ENCODE data around the gene ACAD10.
"Not testable (repeated sequence)": the region's sequence is repeated elsewhere in the genome, so short reads cannot be mapped to it uniquely, and the experiment has no call there.

The ACAD10 gene

GRCh38 chr12:111706145-111706544 is 20.3 kb downstream of the ACAD10 start:
- H3K4me3 ChIP-seq (ENCODE audit: low read depth in 1 of 2, low read length in 1 of 2), result no peak overlapping the region
- TF ChIP-seq CTCF (IDR thresholded peaks at IDR 0.05), result no peak
- peaks cover 86% of the 10 kb centered on the region for H3K36me3 ChIP-seq
- H3K9me3 ChIP-seq, result no peaks in the 10 kb centered on the region
- H3K27ac ChIP-seq, result no peak overlapping the region
- H3K27me3 ChIP-seq, result no peaks in the 10 kb centered on the region
- no peaks in the 10 kb centered on the region for H3K4me1 ChIP-seq (ENCODE audit: control insufficient read depth in 1 of 2, insufficient read depth in 1 of 2, low read depth in 1 of 2, low read length in 1 of 2)

GRCh38 chr12:111715279-111715678 is 29.4 kb downstream of the ACAD10 start:
- H3K27me3 ChIP-seq, result no peaks in the 10 kb centered on the region
- no peaks in the 10 kb centered on the region for H3K9me3 ChIP-seq
- no peaks in the 10 kb centered on the region for H3K4me1 ChIP-seq (ENCODE audit: control insufficient read depth in 1 of 2, insufficient read depth in 1 of 2, low read depth in 1 of 2, low read length in 1 of 2)
- H3K27ac ChIP-seq, result no peak overlapping the region
- no peak for TF ChIP-seq CTCF (IDR thresholded peaks at IDR 0.05)
- H3K4me3 ChIP-seq (ENCODE audit: low read depth in 1 of 2, low read length in 1 of 2), result no peak overlapping the region
- peaks cover 89% of the 10 kb centered on the region for H3K36me3 ChIP-seq

GRCh38 chr12:111719316-111719715 is 33.5 kb downstream of the ACAD10 start:
- not testable (repeated sequence) for H3K9me3 ChIP-seq; H3K4me1 ChIP-seq (ENCODE audit: control insufficient read depth in 1 of 2, insufficient read depth in 1 of 2, low read depth in 1 of 2, low read length in 1 of 2); H3K27me3 ChIP-seq; H3K4me3 ChIP-seq (ENCODE audit: low read depth in 1 of 2, low read length in 1 of 2); H3K27ac ChIP-seq
- peaks cover 70% of the 10 kb centered on the region for H3K36me3 ChIP-seq

GRCh38 chr12:111720457-111720856 is 34.6 kb downstream of the ACAD10 start:
- H3K27ac ChIP-seq, result no peak overlapping the region
- H3K9me3 ChIP-seq, result no peaks in the 10 kb centered on the region
- H3K4me3 ChIP-seq (ENCODE audit: low read depth in 1 of 2, low read length in 1 of 2), result no peak overlapping the region
- H3K36me3 ChIP-seq, result peaks cover 69% of the 10 kb centered on the region
- no peaks in the 10 kb centered on the region for H3K27me3 ChIP-seq
- TF ChIP-seq CTCF (IDR thresholded peaks at IDR 0.05), result no peak
- no peaks in the 10 kb centered on the region for H3K4me1 ChIP-seq (ENCODE audit: control insufficient read depth in 1 of 2, insufficient read depth in 1 of 2, low read depth in 1 of 2, low read length in 1 of 2)

GRCh38 chr12:111723646-111724360 is 38.0 kb downstream of the ACAD10 start:
- H3K27ac ChIP-seq; H3K4me1 ChIP-seq (ENCODE audit: control insufficient read depth in 1 of 2, insufficient read depth in 1 of 2, low read depth in 1 of 2, low read length in 1 of 2); H3K4me3 ChIP-seq (ENCODE audit: low read depth in 1 of 2, low read length in 1 of 2); H3K9me3 ChIP-seq; H3K27me3 ChIP-seq: not testable (repeated sequence)
- peaks cover 55% of the 10 kb centered on the region for H3K36me3 ChIP-seq

- Histone ChIP-seq H3K27me3 (no peaks in the 10 kb centered on the region), H3K36me3 (peaks cover 63% of the 10 kb centered on the region), H3K4me1 (ENCODE audit: control insufficient read depth in 1 of 2, insufficient read depth in 1 of 2, low read depth in 1 of 2, low read length in 1 of 2) (peaks cover 0 to 6% of the 10 kb centered on the region in 2 experiments), H3K4me3 (ENCODE audit: low read depth in 1 of 2, low read length in 1 of 2) (no peak overlapping the region), H3K27ac (no peak overlapping the region), H3K9me3 (no peaks in the 10 kb centered on the region)
- no peak for TF ChIP-seq CTCF (IDR thresholded peaks at IDR 0.05)
Observed at GRCh38 chr12:111728795-111729194, 42.9 kb downstream of the ACAD10 start.

All from neutrophil (primary cell).